ENCODE results near the gene URI1. TPM values are rescaled to one million over a fixed set of nuclear protein-coding genes. Genes with fewer than 3 reads are reported as not detected.

The URI1 gene
- polyA plus RNA-seq, 1 donor (not counting 4 experiments of a cell fraction or from before 2014, with no cell fraction given), result 98.6 TPM

- H3K4me2 ChIP-seq (ENCODE audit: control insufficient read depth, extremely low read depth, insufficient read depth, low read depth, low read length), result no peak overlapping the region
- H3K9me3 ChIP-seq (ENCODE audit: control insufficient read depth, low read depth, low read length), result no peaks in the 10 kb centered on the region
- H3K27ac ChIP-seq (ENCODE audit: control insufficient read depth, insufficient read depth, low read length), result no peak overlapping the region
- FAIRE-seq, result no peak
- TF ChIP-seq EZH2 (IDR thresholded peaks at IDR 0.05; ENCODE audit: low read length) (no peak), CTCF (optimal IDR thresholded peaks at IDR 0.05 in 1 of 3, IDR thresholded peaks at IDR 0.05 in 1 of 3, conservative IDR thresholded peaks at IDR 0.05 in 1 of 3; ENCODE audit: extremely low read depth in 1 of 3, insufficient read depth in 2 of 3, low read length in 3 of 3) (no peak)
- H3K4me3 ChIP-seq (ENCODE audit: control insufficient read depth in 2 of 3, extremely low read depth in 1 of 3, insufficient read depth in 2 of 3, low read depth in 1 of 3, low read length in 3 of 3), result no peak overlapping the region
- no peaks in the 10 kb centered on the region for H3K27me3 ChIP-seq (ENCODE audit: control insufficient read depth, extremely low read depth, insufficient read depth, low read length)
- peaks cover 0 to 2% of the 10 kb centered on the region in 2 experiments for H3K36me3 ChIP-seq (ENCODE audit: control insufficient read depth in 2 of 2, extremely low read depth in 1 of 2, insufficient read depth in 2 of 2, low read length in 2 of 2)
- H3K4me1 ChIP-seq (ENCODE audit: control insufficient read depth, extremely low read depth, insufficient read depth, low read length), result no peaks in the 10 kb centered on the region
- DNase-seq (ENCODE audit: low read depth, low spot score), result no peak
- no peak overlapping the region for H2AFZ ChIP-seq (ENCODE audit: control insufficient read depth, low read length)
- no peaks in the 10 kb centered on the region for H3K79me2 ChIP-seq (ENCODE audit: control insufficient read depth, insufficient read depth, low read length)
- dilution Hi-C loops (cut with MboI; ENCODE audit: extremely low pct_ligation_motif_present, low sequenced_read_pairs), result no loop called here
- no peaks in the 10 kb centered on the region for H4K20me1 ChIP-seq (ENCODE audit: control insufficient read depth, extremely low read depth, insufficient read depth, low read length)
- H3K9ac ChIP-seq (ENCODE audit: control insufficient read depth, extremely low read depth, insufficient read depth, low read length), result no peak overlapping the region
- H3K9me1 ChIP-seq (ENCODE audit: control insufficient read depth, extremely low read depth, insufficient read depth, low read length), result no peaks in the 10 kb centered on the region
These were observed 80.6 kb downstream of the URI1 start for GRCh38 chr19:30022659-30023058.

DNA sequence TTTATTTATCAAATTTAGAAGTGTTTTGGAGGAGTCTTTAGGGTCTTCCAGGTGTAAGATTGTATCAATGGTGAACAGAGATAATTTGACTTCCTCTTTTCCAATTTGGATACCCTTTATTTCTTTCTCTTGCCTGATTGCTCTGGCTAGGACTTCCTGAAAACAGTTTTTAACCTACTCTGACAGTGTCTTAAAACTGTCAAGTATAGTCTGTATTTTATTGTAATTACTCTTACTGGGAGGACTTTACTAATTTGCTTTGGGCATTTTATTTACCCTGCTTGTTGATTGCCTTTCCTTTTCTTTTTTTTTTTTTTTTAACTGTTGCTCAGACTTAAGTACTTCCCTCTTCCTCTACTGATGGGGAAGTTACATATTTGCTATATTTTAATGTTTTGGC is 81.3 kb downstream of the URI1 start:
- no peak for FAIRE-seq

More for the DNA sequence above, 81.3 kb downstream of the URI1 start:
- dilution Hi-C loops (cut with MboI; ENCODE audit: extremely low pct_ligation_motif_present, low sequenced_read_pairs), result no loop called here
- Histone ChIP-seq H3K9ac (ENCODE audit: control insufficient read depth, extremely low read depth, insufficient read depth, low read length) (no peak overlapping the region), H2AFZ (ENCODE audit: control insufficient read depth, low read length) (no peak overlapping the region), H3K9me1 (ENCODE audit: control insufficient read depth, extremely low read depth, insufficient read depth, low read length) (no peaks in the 10 kb centered on the region), H3K9me3 (ENCODE audit: control insufficient read depth, low read depth, low read length) (no peaks in the 10 kb centered on the region), H3K36me3 (ENCODE audit: control insufficient read depth in 2 of 2, extremely low read depth in 1 of 2, insufficient read depth in 2 of 2, low read length in 2 of 2) (peaks cover 0 to 1% of the 10 kb centered on the region in 2 experiments), H3K27me3 (ENCODE audit: control insufficient read depth, extremely low read depth, insufficient read depth, low read length) (no peaks in the 10 kb centered on the region), H3K4me2 (ENCODE audit: control insufficient read depth, extremely low read depth, insufficient read depth, low read depth, low read length) (no peak overlapping the region), H3K4me1 (ENCODE audit: control insufficient read depth, extremely low read depth, insufficient read depth, low read length) (no peaks in the 10 kb centered on the region), H3K27ac (ENCODE audit: control insufficient read depth, insufficient read depth, low read length) (no peak overlapping the region), H3K4me3 (ENCODE audit: control insufficient read depth in 2 of 3, extremely low read depth in 1 of 3, insufficient read depth in 2 of 3, low read depth in 1 of 3, low read length in 3 of 3) (no peak overlapping the region), H3K79me2 (ENCODE audit: control insufficient read depth, insufficient read depth, low read length) (no peaks in the 10 kb centered on the region), H4K20me1 (ENCODE audit: control insufficient read depth, extremely low read depth, insufficient read depth, low read length) (no peaks in the 10 kb centered on the region)
- no peak for DNase-seq (ENCODE audit: low read depth, low spot score)
- TF ChIP-seq CTCF (optimal IDR thresholded peaks at IDR 0.05 in 1 of 3, IDR thresholded peaks at IDR 0.05 in 1 of 3, conservative IDR thresholded peaks at IDR 0.05 in 1 of 3; ENCODE audit: extremely low read depth in 1 of 3, insufficient read depth in 2 of 3, low read length in 3 of 3) (no peak), EZH2 (IDR thresholded peaks at IDR 0.05; ENCODE audit: low read length) (no peak)

Data from keratinocyte (primary cell).